HuH-7.5 (cell line): Measurements from ENCODE around the gene LAPTM4A.
"Not testable (repeated sequence)": the region's sequence is repeated elsewhere in the genome, so short reads cannot be mapped to it uniquely, and the experiment has no call there.

ENCODE experiments used
- DNase-seq: peaks from one replicate; pipeline ENCODE4 v3.0.0; 2011; ENCODE audit warnings: low spot score

The LAPTM4A gene

GRCh38 chr2:20050646-20051531, 539 bp downstream of the LAPTM4A start:
- DNase-seq, result peak; percentile 39

GRCh38 chr2:20050104-20050645, 1.3 kb downstream of the LAPTM4A start:
- DNase-seq, result no peak

- no peak for DNase-seq
These were observed 1.8 kb downstream of the LAPTM4A start for GRCh38 chr2:20049637-20050036.

- no peak for DNase-seq
These were observed 2.7 kb downstream of the LAPTM4A start for GRCh38 chr2:20048488-20049448.

GRCh38 chr2:20045712-20046292, 5.6 kb downstream of the LAPTM4A start:
- DNase-seq, result not testable (repeated sequence)

GRCh38 chr2:20044778-20045177, 6.7 kb downstream of the LAPTM4A start:
- no peak for DNase-seq

GRCh38 chr2:20042531-20042930, 8.9 kb downstream of the LAPTM4A start:
- no peak for DNase-seq

- no peak for DNase-seq
These were observed 10.8 kb downstream of the LAPTM4A start for GRCh38 chr2:20040489-20041172.

GRCh38 chr2:20037660-20038059, 13.8 kb downstream of the LAPTM4A start:
- DNase-seq, result no peak

- DNase-seq, result no peak
These were observed 15.3 kb downstream of the LAPTM4A start for GRCh38 chr2:20035955-20036666.

- no peak for DNase-seq
These were observed 16.6 kb downstream of the LAPTM4A start for GRCh38 chr2:20034821-20035220.

GRCh38 chr2:20034218-20034617, 17.2 kb downstream of the LAPTM4A start:
- no peak for DNase-seq

- no peak for DNase-seq
These were observed 18.1 kb downstream of the LAPTM4A start for GRCh38 chr2:20033322-20033721.

- no peak for DNase-seq
These were observed 21.2 kb downstream of the LAPTM4A start for GRCh38 chr2:20030224-20030623.

- DNase-seq, result no peak
These were observed 23.6 kb downstream of the LAPTM4A start for GRCh38 chr2:20027705-20028434.

- peak; percentile 52 for DNase-seq
These were observed 24.2 kb downstream of the LAPTM4A start for GRCh38 chr2:20027260-20027677.

- no peak for DNase-seq
These were observed 26.2 kb downstream of the LAPTM4A start for GRCh38 chr2:20025065-20025786.

GRCh38 chr2:20023688-20024087, 27.7 kb downstream of the LAPTM4A start:
- DNase-seq, result no peak

- DNase-seq, result no peak
These were observed 29.9 kb downstream of the LAPTM4A start for GRCh38 chr2:20021405-20022009.
